Spleen (tissue), 11 donors: ENCODE results near the gene PANX2. TPM values are rescaled to one million over a fixed set of nuclear protein-coding genes. Genes with fewer than 3 reads are reported as not detected.
"Not testable (repeated sequence)": the region's sequence is repeated elsewhere in the genome, so short reads cannot be mapped to it uniquely, and the experiment has no call there.

Experiments used
- DNase-seq: peaks from one replicate; pipeline ENCODE4 v3.0.0-alpha.2; 2020
- H3K27ac ChIP-seq, 8 donors: fragments of 200-600 bp; sonication (generic) in 7 of 8; 1 replicate in 4 of 8; 2 replicates in 4 of 8; pipeline versions ENCODE4 v1.5.0 to v1.8.0; 2016 to 2021; ENCODE audit warnings: inconsistent platforms in 4 of 8, mild to moderate bottlenecking in 4 of 8, moderate library complexity in 1 of 8
- H3K27me3 ChIP-seq, 7 donors: fragments of 200-600 bp; sonication (generic) in 6 of 7; replicated peaks in 1 of 7; 1 replicate in 4 of 7; 2 replicates in 3 of 7; pipeline versions ENCODE4 v1.5.0 to v1.8.0; 2016 to 2021; ENCODE audit warnings: inconsistent platforms in 3 of 7, mild to moderate bottlenecking in 1 of 7
- H3K36me3 ChIP-seq, 6 donors: fragments of 200-600 bp; sonication (generic) in 5 of 6; 1 replicate in 4 of 6; 2 replicates in 2 of 6; pipeline versions ENCODE4 v1.5.0 to v1.8.0; 2016 to 2021; ENCODE audit warnings: inconsistent platforms in 2 of 6
- H3K4me1 ChIP-seq, 6 donors: fragments of 200-600 bp; sonication (generic) in 5 of 6; 1 replicate in 3 of 6; 2 replicates in 3 of 6; pipeline versions ENCODE4 v1.5.0 to v1.8.0; 2016 to 2021; ENCODE audit warnings: inconsistent platforms in 3 of 6
- H3K4me3 ChIP-seq, 8 donors: fragments of 200-600 bp; sonication (generic) in 7 of 8; 1 replicate in 4 of 8; 2 replicates in 4 of 8; pipeline versions ENCODE4 v1.5.0 to v1.8.0; 2016 to 2021; ENCODE audit warnings: inconsistent platforms in 4 of 8, mild to moderate bottlenecking in 4 of 8, moderate library complexity in 2 of 8
- H3K9me3 ChIP-seq, 8 donors: fragments of 200-600 bp; sonication (generic) in 7 of 8; 1 replicate in 4 of 8; 2 replicates in 4 of 8; pipeline versions ENCODE4 v1.5.0 to v1.8.0; 2016 to 2021; ENCODE audit warnings: inconsistent platforms in 4 of 8
- POLR2A ChIP-seq, 3 donors: fragments of 450-650 bp; IDR thresholded peaks; one replicate each; pipeline ENCODE4 v1.5.1; 2017; ENCODE audit warnings: antibody characterized with exemption in 3 of 3, mild to moderate bottlenecking in 1 of 3
- POLR2AphosphoS5 ChIP-seq, 3 donors: sonication (generic); formaldehyde crosslinking; IDR thresholded peaks; one replicate each; pipeline ENCODE4 v1.5.1; 2017; ENCODE audit warnings: antibody characterized with exemption in 3 of 3
- WGBS, 5 donors: extraction: QIAGEN DNeasy Blood & Tissue Kit in 3 of 5; methylation state at CpG; one replicate each; pipeline versions ENCODE4 v1.1.5 to v1.1.7; 2013 to 2018; 5-methylcytosine and 5-hydroxymethylcytosine counted together
- intact Hi-C: fragments of 100-400 bp; cut with DNase I; formaldehyde crosslinking; loops from one replicate; pipeline ENCODE4 v1.15.0; 2023; ENCODE audit warnings: low total_unique reads
- polyA plus RNA-seq, 3 donors: library from polyadenylated mRNA; stranded (reverse); fragments of 200-250 nt; gene quantifications; one replicate each; pipeline ENCODE4 v1.2.1, GENCODE V29; 2013
- total RNA-seq, 7 donors: library from RNA; depleted of rRNA in 3 of 7; stranded (reverse); fragments of >200 nt in 3 of 7; fragmentation: NEBNext Ultra II Directional in 4 of 7; extraction: Animal tissue kit (Norgen Biotek cat#: 25700) in 4 of 7; gene quantifications; one replicate each; pipeline versions ENCODE4 v1.1.0 to v1.2.1, GENCODE V29; 2016 to 2021
- TF ChIP-seq, protein P1 (sequence below), 11 experiments: fragments of 200-600 bp in 7 of 11; fragments of 450-650 bp in 4 of 11; sonication (generic) in 4 of 11; IDR thresholded peaks in 8 of 11; conservative IDR thresholded peaks in 3 of 11; 1 replicate in 7 of 11; 2 replicates in 4 of 11; pipeline versions ENCODE4 v1.4.0 to v1.8.0; 2016 to 2021; ENCODE audit warnings: antibody characterized with exemption in 11 of 11, inconsistent platforms in 4 of 11, mild to moderate bottlenecking in 1 of 11
- donor health status: healthy with polysubstance abuse.
- donor health status: DM: no; HTN: no; CAD: no; lungs with moderate emphysema.
- donor health status: DM: no; HTN: no; CAD: no.
- donor health status: Bipolar disorder and iron deficiency.
- donor health status: healthy.
- donor health status: DM: no; HTN: no; CAD: no.
- donor health status: DM: yes; HTN: yes; CAD: no.

The PANX2 gene
- total and polyA plus RNA-seq, 10 donors = 0.11 to 4.6 (median 1.6) TPM

DNA sequence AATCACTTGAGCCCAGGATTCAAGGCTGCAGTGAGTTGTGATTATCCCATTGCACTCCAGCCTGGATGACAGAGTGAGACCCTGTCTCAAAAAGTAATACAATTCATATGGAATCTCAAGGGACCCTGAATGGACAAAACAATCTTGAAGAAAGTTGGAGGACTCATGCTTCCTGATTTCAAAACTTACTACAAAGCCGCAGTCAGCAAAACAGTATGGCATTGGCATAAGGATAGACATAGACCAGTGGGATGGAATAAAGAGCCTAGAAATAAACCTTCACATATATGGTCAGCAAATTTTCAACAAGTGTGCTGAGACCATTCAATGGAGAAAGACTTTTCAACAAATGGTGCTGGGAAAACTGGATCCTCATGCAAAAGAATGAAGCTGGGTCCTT is 32.8 kb downstream of the PANX2 start:
- no peak for DNase-seq
- 90 to 100% (median 97%) methylated on average over 1 of the region's 1 CpG for WGBS, 5 donors
- intact Hi-C loops = no loop called here
- peaks cover 14 to 92% (median 57%) of the 10 kb centered on the region in 6 donors for H3K4me1 ChIP-seq
- no peak overlapping the region for H3K27ac ChIP-seq
- H3K4me3 ChIP-seq = no peak overlapping the region
- no peaks in the 10 kb centered on the region for H3K27me3 ChIP-seq
- H3K9me3 ChIP-seq = no peaks in the 10 kb centered on the region
- no peak for TF ChIP-seq POLR2A (IDR thresholded peaks at IDR 0.05)
- TF ChIP-seq POLR2AphosphoS5 (IDR thresholded peaks at IDR 0.05) = no peak
- TF ChIP-seq, protein P1, sequence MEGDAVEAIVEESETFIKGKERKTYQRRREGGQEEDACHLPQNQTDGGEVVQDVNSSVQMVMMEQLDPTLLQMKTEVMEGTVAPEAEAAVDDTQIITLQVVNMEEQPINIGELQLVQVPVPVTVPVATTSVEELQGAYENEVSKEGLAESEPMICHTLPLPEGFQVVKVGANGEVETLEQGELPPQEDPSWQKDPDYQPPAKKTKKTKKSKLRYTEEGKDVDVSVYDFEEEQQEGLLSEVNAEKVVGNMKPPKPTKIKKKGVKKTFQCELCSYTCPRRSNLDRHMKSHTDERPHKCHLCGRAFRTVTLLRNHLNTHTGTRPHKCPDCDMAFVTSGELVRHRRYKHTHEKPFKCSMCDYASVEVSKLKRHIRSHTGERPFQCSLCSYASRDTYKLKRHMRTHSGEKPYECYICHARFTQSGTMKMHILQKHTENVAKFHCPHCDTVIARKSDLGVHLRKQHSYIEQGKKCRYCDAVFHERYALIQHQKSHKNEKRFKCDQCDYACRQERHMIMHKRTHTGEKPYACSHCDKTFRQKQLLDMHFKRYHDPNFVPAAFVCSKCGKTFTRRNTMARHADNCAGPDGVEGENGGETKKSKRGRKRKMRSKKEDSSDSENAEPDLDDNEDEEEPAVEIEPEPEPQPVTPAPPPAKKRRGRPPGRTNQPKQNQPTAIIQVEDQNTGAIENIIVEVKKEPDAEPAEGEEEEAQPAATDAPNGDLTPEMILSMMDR (IDR thresholded peaks at IDR 0.05 in 8 of 11, conservative IDR thresholded peaks at IDR 0.05 in 3 of 11) = no peak
- peaks cover 0 to 68% (median 25%) of the 10 kb centered on the region in 6 donors for H3K36me3 ChIP-seq

DNA sequence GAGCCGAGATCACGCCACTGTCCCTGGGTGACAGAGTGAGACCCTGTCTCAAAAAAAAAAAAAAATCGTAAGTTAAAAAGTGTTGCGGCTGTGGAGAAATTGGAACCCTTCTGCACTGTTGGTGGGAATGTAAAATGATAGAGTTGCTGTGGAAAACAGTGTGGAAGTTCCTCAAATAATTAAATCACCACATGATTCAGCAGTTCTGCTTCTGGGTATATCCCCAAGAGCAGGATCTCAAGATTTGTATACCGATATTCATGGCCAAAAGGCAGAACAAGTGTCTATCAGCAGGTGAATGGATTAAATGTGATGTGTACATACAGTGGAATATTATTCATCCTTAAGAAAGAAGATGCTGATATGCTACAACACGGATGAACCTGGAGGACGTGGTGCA is 34.0 kb downstream of the PANX2 start:
- intact Hi-C loops = no loop called here
- 77 to 93% (median 83%) methylated on average over 7 of the region's 7 CpGs for WGBS, 5 donors
- H3K27me3 ChIP-seq = no peaks in the 10 kb centered on the region
- no peaks in the 10 kb centered on the region for H3K9me3 ChIP-seq
- H3K4me1 ChIP-seq = peaks cover 14 to 92% (median 55%) of the 10 kb centered on the region in 6 donors
- TF ChIP-seq POLR2A (IDR thresholded peaks at IDR 0.05) (no peak), POLR2AphosphoS5 (IDR thresholded peaks at IDR 0.05) (no peak)
- TF ChIP-seq, protein P1 (IDR thresholded peaks at IDR 0.05 in 8 of 11, conservative IDR thresholded peaks at IDR 0.05 in 3 of 11) = no peak
- H3K27ac ChIP-seq = peak overlapping the region in 3 of 8 donors; percentile 11 to 64 (median 55)
- DNase-seq = no peak
- H3K4me3 ChIP-seq = peak overlapping the region in 1 of 8 donors; percentile 29
- H3K36me3 ChIP-seq = peaks cover 3 to 68% (median 30%) of the 10 kb centered on the region in 6 donors

DNA sequence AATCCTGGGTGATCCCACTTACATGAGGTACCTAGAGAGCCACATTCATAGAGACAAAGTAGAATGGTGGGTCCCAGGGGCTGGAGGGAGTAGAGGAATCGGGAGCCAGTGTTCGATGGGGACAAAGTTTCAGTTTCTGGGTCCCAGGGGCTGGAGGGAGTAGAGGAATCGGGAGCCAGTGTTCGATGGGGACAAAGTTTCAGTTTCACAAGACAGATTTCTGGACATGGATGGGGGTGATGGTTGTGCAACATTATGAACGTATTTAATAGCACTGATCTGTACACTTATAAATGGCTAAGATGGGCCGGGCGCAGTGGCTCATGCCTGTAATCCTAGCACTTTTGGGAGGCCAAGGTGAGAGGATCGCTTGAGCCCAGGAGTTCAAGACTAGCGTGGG is 34.5 kb downstream of the PANX2 start:
- DNase-seq, H3K9me3 ChIP-seq, H3K27me3 ChIP-seq: not testable (repeated sequence)
- Histone ChIP-seq H3K4me1 (peaks cover 9 to 92% (median 55%) of the 10 kb centered on the region in 6 donors), H3K36me3 (peaks cover 3 to 72% (median 30%) of the 10 kb centered on the region in 6 donors), H3K4me3 (peak overlapping the region in 1 of 8 donors; percentile 29), H3K27ac (peak overlapping the region in 3 of 8 donors; percentile 11 to 64 (median 55))
- WGBS, 5 donors = 81 to 89% (median 83%) methylated on average over 9 of the region's 9 CpGs
- intact Hi-C loops = loop anchor here (5.0 kb wide), 1 partner anchor 53 kb away; no protein-coding TSS in a partner anchor

DNA sequence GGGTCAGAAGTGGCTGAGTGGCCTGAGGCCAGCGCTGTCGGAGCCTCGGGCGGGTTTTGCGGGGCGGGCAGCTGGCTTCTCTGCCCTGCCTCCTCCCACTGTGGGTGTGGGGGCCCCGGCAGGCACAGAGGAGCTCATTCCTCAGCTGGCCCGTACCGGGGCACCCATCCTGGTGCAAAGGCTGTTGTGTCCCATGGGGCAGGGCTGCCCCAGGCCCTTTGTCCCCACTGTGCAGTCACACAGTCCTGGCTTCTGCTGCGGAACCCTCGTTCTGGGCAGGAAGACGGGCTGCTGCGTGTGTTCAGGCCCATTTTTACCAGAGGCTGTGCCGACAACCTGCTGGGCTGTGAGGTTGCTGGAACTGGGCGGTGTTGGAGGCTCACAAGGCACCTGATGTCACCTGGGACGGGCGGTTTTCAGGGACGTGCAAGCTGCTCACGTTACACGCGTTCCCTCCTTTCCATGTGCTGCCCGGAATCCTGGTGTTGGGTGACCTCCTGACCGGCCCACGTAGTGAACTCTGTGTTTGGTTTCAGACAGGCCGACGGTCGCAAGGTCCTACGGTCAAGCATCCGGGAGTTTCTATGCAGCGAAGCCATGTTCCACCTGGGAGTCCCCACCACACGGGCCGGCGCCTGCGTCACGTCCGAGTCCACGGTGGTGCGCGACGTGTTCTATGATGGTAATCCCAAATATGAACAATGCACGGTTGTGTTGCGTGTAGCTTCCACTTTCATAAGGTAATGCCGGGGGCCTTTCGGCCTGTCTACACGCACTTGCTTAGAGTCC is 35.4 kb downstream of the PANX2 start:
- Histone ChIP-seq H3K27me3 (no peaks in the 10 kb centered on the region), H3K36me3 (peaks cover 3 to 82% (median 39%) of the 10 kb centered on the region in 6 donors), H3K4me1 (peaks cover 9 to 96% (median 57%) of the 10 kb centered on the region in 6 donors), H3K4me3 (no peak overlapping the region), H3K9me3 (no peaks in the 10 kb centered on the region), H3K27ac (peak overlapping the region in 4 of 8 donors; percentile 21 to 64 (median 58))
- TF ChIP-seq POLR2A (IDR thresholded peaks at IDR 0.05) = no peak
- TF ChIP-seq, protein P1 (IDR thresholded peaks at IDR 0.05 in 8 of 11, conservative IDR thresholded peaks at IDR 0.05 in 3 of 11) = no peak
- TF ChIP-seq POLR2AphosphoS5 (IDR thresholded peaks at IDR 0.05) = no peak
- DNase-seq = no peak
- WGBS, 5 donors = 83 to 94% (median 92%) methylated on average over 29 to 45 of the region's 45 CpGs
- intact Hi-C loops = loop anchor here (5.0 kb wide), 1 partner anchor 54 kb away; no protein-coding TSS in a partner anchor
